ENCODE measurements around the gene ZNF222.
A peak's percentile ranks its signal among the peaks of the same experiment; 100 is the strongest.

The ZNF222 gene

GRCh38 chr19:44025217-44025936 lies at the start of gene ZNF222:
ZNF222 (plus strand) TSS chr19:44025379; CDS start chr19:44025437, 58 bp downstream.
- peak; percentile 84 to 85 for DNase-seq

- no peak for DNase-seq
Measured at GRCh38 chr19:43976732-43977131, 48.4 kb upstream of the ZNF222 start.

- no peak for DNase-seq
Measured at GRCh38 chr19:43983544-43983911, 41.7 kb upstream of the ZNF222 start.

GRCh38 chr19:43983912-43984686 lies 41.1 kb upstream of the ZNF222 start, which contains the start of gene ZNF155:
ZNF155 (plus strand) TSS chr19:43984188; CDS start chr19:43988544, 4,356 bp downstream.
- DNase-seq: peak; percentile 79 to 82

- no peak for DNase-seq
Measured at GRCh38 chr19:43984687-43985000, 40.5 kb upstream of the ZNF222 start.

- DNase-seq: no peak
Measured at GRCh38 chr19:43997631-43998290, 27.4 kb upstream of the ZNF222 start.

- no peak for DNase-seq
Measured at GRCh38 chr19:44002212-44002565, 23.0 kb upstream of the ZNF222 start.

GRCh38 chr19:44002566-44003460 lies 22.4 kb upstream of the ZNF222 start, which contains the start of gene ZNF230:
ZNF230 (plus strand) TSS chr19:44002957; CDS start chr19:44007079, 4,122 bp downstream.
- DNase-seq: peak; percentile 91

- peak in 1 of 2 donors; percentile 14 for DNase-seq
Measured at GRCh38 chr19:44003461-44004009, 21.6 kb upstream of the ZNF222 start.

GRCh38 chr19:44005973-44006372 lies 19.2 kb upstream of the ZNF222 start:
- no peak for DNase-seq

- DNase-seq: no peak
Measured at GRCh38 chr19:44007473-44007872, 17.7 kb upstream of the ZNF222 start.

GRCh38 chr19:44010468-44010867 lies 14.7 kb upstream of the ZNF222 start:
- DNase-seq: no peak

GRCh38 chr19:44019498-44019897 lies 5.7 kb upstream of the ZNF222 start:
- DNase-seq: no peak

GRCh38 chr19:44021221-44021620 lies 4.0 kb upstream of the ZNF222 start:
- no peak for DNase-seq

- DNase-seq: no peak
Measured at GRCh38 chr19:44024900-44025216, 321 bp upstream of the ZNF222 start.

- DNase-seq: no peak
Measured at GRCh38 chr19:44026622-44027021, 1.4 kb downstream of the ZNF222 start.

GRCh38 chr19:44032001-44032610 lies 6.9 kb downstream of the ZNF222 start:
- DNase-seq: no peak

GRCh38 chr19:44042147-44042546 lies 17.0 kb downstream of the ZNF222 start:
- no peak for DNase-seq

- peak in 1 of 2 donors; percentile 2 for DNase-seq
Measured at GRCh38 chr19:44050740-44051649, 25.8 kb downstream of the ZNF222 start.

- DNase-seq: peak; percentile 66 to 67
Measured at GRCh38 chr19:44051650-44052402, 26.6 kb downstream of the ZNF222 start, which contains the start of gene ZNF223. ZNF223 (plus strand) TSS chr19:44052036; CDS start chr19:44055177, 3,141 bp downstream.

Measured in CD4-positive, alpha-beta T cell treated with Interleukin-1 beta for 1 hour (primary cell).